H1 (cell line): ENCODE measurements around the gene HLF. TPM values are rescaled to one million over a fixed set of nuclear protein-coding genes. Genes with fewer than 3 reads are reported as not detected.

Source experiments
- CTCF ChIA-PET: fragments of 300-600 bp; sonication (Branson Sonifier 250); formaldehyde crosslinking; loops from one replicate; lab custom pipeline; 2021; ENCODE audit not compliant: partially characterized antibody; lab: Charles Lee
- POLR2A ChIA-PET: fragments of 300-600 bp; sonication (Branson Sonifier 250); formaldehyde crosslinking; loops from one replicate; lab custom pipeline; 2021; ENCODE audit warnings: inconsistent platforms; ENCODE audit not compliant: partially characterized antibody; lab: Charles Lee
- DNase-seq, 2 experiments: peaks; one replicate each; pipeline versions ENCODE4 v3.0.0 to v3.0.0-alpha.2; 2010 to 2022; ENCODE audit warnings: low spot score in 2 of 2, low read depth in 1 of 2, mixed read lengths in 1 of 2
- FAIRE-seq: peaks from 2 replicates; lab custom pipeline; 2011; peaks lifted over from hg19 to GRCh38; lab: Jason Lieb, UNC
- H2AFZ ChIP-seq: 2 replicates; pipeline ENCODE4 v1.8.1; 2012; ENCODE audit warnings: low read length, inconsistent platforms
- H2AK5ac ChIP-seq: 2 replicates; pipeline ENCODE4 v1.6.1; 2013; ENCODE audit warnings: low read depth, low read length
- H2BK120ac ChIP-seq: replicated peaks from 2 replicates; pipeline ENCODE3; 2013; ENCODE audit warnings: low read depth, low read length, inconsistent platforms
- H2BK12ac ChIP-seq: 2 replicates; pipeline ENCODE4 v1.6.1; 2013; ENCODE audit warnings: low read depth, low read length
- H2BK15ac ChIP-seq: 2 replicates; pipeline ENCODE4 v1.6.1; 2013; ENCODE audit warnings: low read length
- H2BK20ac ChIP-seq: 2 replicates; pipeline ENCODE4 v1.6.1; 2013; ENCODE audit warnings: low read length
- H2BK5ac ChIP-seq: 2 replicates; pipeline ENCODE4 v1.6.1; 2013; ENCODE audit warnings: low read depth, low read length
- H3K14ac ChIP-seq: 2 replicates; pipeline ENCODE4 v1.6.1; 2013; ENCODE audit warnings: inconsistent platforms; ENCODE audit not compliant: insufficient read length
- H3K18ac ChIP-seq: 2 replicates; pipeline ENCODE4 v1.6.1; 2013; ENCODE audit warnings: low read length; ENCODE audit errors: extremely low read depth
- H3K23ac ChIP-seq: 2 replicates; pipeline ENCODE4 v1.6.1; 2013; ENCODE audit warnings: inconsistent platforms; ENCODE audit not compliant: insufficient read length
- H3K23me2 ChIP-seq: 2 replicates; pipeline ENCODE4 v1.6.1; 2013; ENCODE audit warnings: low read depth, low read length
- H3K27ac ChIP-seq: 2 replicates; pipeline ENCODE4 v1.6.1; 2011; ENCODE audit warnings: low read depth, low read length, inconsistent platforms
- H3K27me3 ChIP-seq, 4 experiments: replicated peaks in 1 of 4; 1 replicate in 1 of 4; 2 replicates in 3 of 4; pipeline versions ENCODE4 v1.6.1 to v1.8.1; 2011 to 2013; ENCODE audit warnings: low read length in 3 of 4, mild to moderate bottlenecking in 3 of 4, inconsistent platforms in 2 of 4, mixed read lengths in 2 of 4, moderate library complexity in 1 of 4; ENCODE audit not compliant: control insufficient read depth in 3 of 4, insufficient read depth in 3 of 4; ENCODE audit errors: extremely low read depth in 1 of 4
- H3K36me3 ChIP-seq, 4 experiments: 2 replicates each; pipeline versions ENCODE4 v1.6.1 to v1.8.1; 2011 to 2013; ENCODE audit warnings: mild to moderate bottlenecking in 4 of 4, low read length in 3 of 4, moderate library complexity in 2 of 4, control low read depth in 1 of 4, inconsistent platforms in 1 of 4; ENCODE audit not compliant: insufficient read depth in 4 of 4, control insufficient read depth in 2 of 4
- H3K4ac ChIP-seq: replicated peaks from 2 replicates; pipeline ENCODE3; 2013; ENCODE audit warnings: low read length, low read depth, mixed read lengths, inconsistent platforms; ENCODE audit not compliant: insufficient read length
- H3K4me1 ChIP-seq, 4 experiments: replicated peaks in 1 of 4; 1 replicate in 1 of 4; 2 replicates in 3 of 4; pipeline versions ENCODE4 v1.6.1 to v1.8.1; 2011 to 2013; ENCODE audit warnings: low read length in 3 of 4, inconsistent platforms in 2 of 4, mixed read lengths in 1 of 4; ENCODE audit not compliant: insufficient read depth in 4 of 4, control insufficient read depth in 3 of 4
- H3K4me2 ChIP-seq, 2 experiments: 2 replicates each; pipeline versions ENCODE4 v1.6.1 to v1.8.1; 2011 to 2013; ENCODE audit warnings: low read depth in 2 of 2, low read length in 2 of 2, control low read depth in 1 of 2, inconsistent platforms in 1 of 2, mild to moderate bottlenecking in 1 of 2; ENCODE audit not compliant: insufficient read depth in 1 of 2
- H3K4me3 ChIP-seq, 4 experiments: fragments of 200-600, 300-600 bp in 1 of 4; sonication (generic), shearing (Covaris generic), sonication (Bioruptor Twin) in 1 of 4; 2 replicates each; pipeline versions ENCODE4 v1.5.1 to v1.8.1; 2011 to 2016; ENCODE audit warnings: low read length in 4 of 4, low read depth in 3 of 4, control low read depth in 2 of 4, inconsistent platforms in 2 of 4, mild to moderate bottlenecking in 2 of 4, mixed read lengths in 1 of 4, moderate library complexity in 1 of 4; ENCODE audit not compliant: insufficient read depth in 2 of 4; ENCODE audit errors: extremely low read depth in 1 of 4
- H3K56ac ChIP-seq: replicated peaks from 2 replicates; pipeline ENCODE3; 2013; ENCODE audit warnings: low read depth, mild to moderate bottlenecking, mixed read lengths, low read length, inconsistent platforms; ENCODE audit not compliant: insufficient read length
- H3K79me1 ChIP-seq: 2 replicates; pipeline ENCODE4 v1.6.1; 2013; ENCODE audit warnings: low read depth, low read length, control low read depth
- H3K79me2 ChIP-seq, 2 experiments: 2 replicates each; pipeline versions ENCODE4 v1.6.1 to v1.8.1; 2012 to 2013; ENCODE audit warnings: low read length in 2 of 2, mild to moderate bottlenecking in 2 of 2, inconsistent platforms in 1 of 2; ENCODE audit not compliant: insufficient read depth in 2 of 2, control insufficient read depth in 1 of 2
- H3K9ac ChIP-seq, 4 experiments: replicated peaks in 1 of 4; 1 replicate in 1 of 4; 2 replicates in 3 of 4; pipeline versions ENCODE4 v1.6.1 to v1.8.1; 2011 to 2013; ENCODE audit warnings: low read depth in 3 of 4, low read length in 3 of 4, control low read depth in 2 of 4, mild to moderate bottlenecking in 2 of 4, moderate library complexity in 2 of 4, inconsistent platforms in 1 of 4; ENCODE audit errors: extremely low read depth in 1 of 4
- H3K9me3 ChIP-seq, 2 experiments: 2 replicates each; pipeline versions ENCODE4 v1.6.1 to v1.8.1; 2012 to 2013; ENCODE audit warnings: mild to moderate bottlenecking in 2 of 2, moderate library complexity in 2 of 2, control low read depth in 1 of 2, inconsistent platforms in 1 of 2, low read depth in 1 of 2, low read length in 1 of 2, mixed read lengths in 1 of 2; ENCODE audit not compliant: insufficient read depth in 2 of 2
- H4K20me1 ChIP-seq, 2 experiments: replicated peaks in 1 of 2; 2 replicates each; pipeline versions ENCODE3 to v1.8.1; 2011 to 2013; ENCODE audit warnings: inconsistent platforms in 2 of 2, low read length in 2 of 2, mild to moderate bottlenecking in 1 of 2; ENCODE audit not compliant: insufficient read depth in 2 of 2, control insufficient read depth in 1 of 2
- H4K5ac ChIP-seq: 2 replicates; pipeline ENCODE4 v1.6.1; 2013; ENCODE audit warnings: low read length, low read depth, mixed read lengths, inconsistent platforms; ENCODE audit not compliant: insufficient read length
- H4K8ac ChIP-seq: 2 replicates; pipeline ENCODE4 v1.8.0; 2013; ENCODE audit warnings: mild to moderate bottlenecking, moderate library complexity, low read length, inconsistent platforms; ENCODE audit not compliant: insufficient read depth; ENCODE audit errors: extremely low read depth
- H4K91ac ChIP-seq: replicated peaks from 2 replicates; pipeline ENCODE3; 2013; ENCODE audit warnings: low read length, mixed read lengths, inconsistent platforms; ENCODE audit not compliant: insufficient read length
- BACH1 ChIP-seq: IDR thresholded peaks from 2 replicates; pipeline ENCODE4 v1.6.1; 2012; ENCODE audit warnings: low read length, improper control_type of control experiment
- BCL11A ChIP-seq, 2 experiments: IDR thresholded peaks; one replicate each; pipeline ENCODE4 v1.6.1; 2011; ENCODE audit warnings: low read depth in 2 of 2, low read length in 2 of 2, mild to moderate bottlenecking in 2 of 2
- CREB1 ChIP-seq: IDR thresholded peaks from 2 replicates; pipeline ENCODE4 v1.6.1; 2012; ENCODE audit warnings: inconsistent platforms
- CTBP2 ChIP-seq: IDR thresholded peaks from 2 replicates; pipeline ENCODE4 v1.7.0; 2011; ENCODE audit warnings: borderline replicate concordance, mild to moderate bottlenecking, moderate library complexity, mixed read lengths, low read length; ENCODE audit not compliant: insufficient read depth, insufficient read length
- EGR1 ChIP-seq: IDR thresholded peaks from 2 replicates; pipeline ENCODE4 v1.6.1; 2011; ENCODE audit warnings: low read depth, low read length, borderline replicate concordance
- KDM1A ChIP-seq: fragments of 200-600, 300-600 bp; sonication (generic); IDR thresholded peaks from 2 replicates; pipeline ENCODE4 v1.7.1; 2016; ENCODE audit warnings: mild to moderate bottlenecking, low read length, borderline replicate concordance
- PHF8 ChIP-seq: fragments of 200-600 bp; sonication (generic); conservative IDR thresholded peaks from 2 replicates; pipeline ENCODE4 v1.7.1; 2012; ENCODE audit warnings: low read depth, mild to moderate bottlenecking, inconsistent platforms, low read length, moderate library complexity
- RFX5 ChIP-seq: IDR thresholded peaks from 2 replicates; pipeline ENCODE4 v1.6.1; 2011; ENCODE audit warnings: low read depth, low read length, improper control_type of control experiment, borderline replicate concordance
- RXRA ChIP-seq: IDR thresholded peaks from 2 replicates; pipeline ENCODE4 v1.6.1; 2011; ENCODE audit warnings: low read depth, mild to moderate bottlenecking, low read length, moderate library complexity; ENCODE audit not compliant: insufficient read depth
- TEAD4 ChIP-seq: IDR thresholded peaks from 2 replicates; pipeline ENCODE4 v1.6.1; 2012; ENCODE audit warnings: low read depth, low read length, inconsistent platforms, mixed read lengths
- WGBS, 2 experiments: shearing (Covaris generic) in 1 of 2; methylation state at CpG; one replicate each; pipeline versions ENCODE4 v1.1.6 to v1.1.7; 2013 to 2015; ENCODE audit warnings: low lambda C conversion rate in 2 of 2, mixed read lengths in 2 of 2, inconsistent platforms in 1 of 2, low coverage in 1 of 2, missing lambda C conversion rate in 1 of 2; ENCODE audit not compliant: insufficient replicate concordance in 2 of 2, insufficient coverage in 1 of 2, insufficient read length in 1 of 2; ENCODE audit errors: extremely low coverage in 1 of 2, missing lambda C conversion rate in 1 of 2; 5-methylcytosine and 5-hydroxymethylcytosine counted together
- polyA plus RNA-seq, 7 experiments: library from polyadenylated mRNA; depleted of rRNA in 3 of 7; stranded (reverse) in 5 of 7; unstranded in 2 of 7; fragments of >200 nt in 5 of 7; fragments of 200-250 nt in 2 of 7; gene quantifications; 1 replicate in 5 of 7; 2 replicates in 1 of 7; 4 replicates in 1 of 7; pipeline versions ENCODE4 v1.2.1 to v1.2.3, GENCODE V29; 2011 to 2013; ENCODE audit warnings: missing spikeins in 2 of 7, mixed read lengths in 2 of 7
- total RNA-seq: library from RNA; stranded (reverse); fragmentation: NEBNext Ultra II Directional; extraction: Animal tissue kit (Norgen Biotek cat#: 25700); gene quantifications from 2 replicates; pipeline ENCODE4 v1.2.1, GENCODE V29; 2021
- TF ChIP-seq, protein P1 (sequence below): IDR thresholded peaks from 2 replicates; pipeline ENCODE4 v1.6.1; 2011; ENCODE audit warnings: low read depth, mild to moderate bottlenecking, low read length; ENCODE audit not compliant: insufficient read depth
- TF ChIP-seq, protein P2 (sequence below): IDR thresholded peaks from 2 replicates; pipeline ENCODE4 v1.6.1; 2012; ENCODE audit warnings: inconsistent platforms

Gene HLF
- total and polyA plus RNA-seq, 2 of the 8 experiments (the other 6 are each of a cell fraction or from before 2014, with no cell fraction given) = 0.39 to 0.60 TPM

DNA sequence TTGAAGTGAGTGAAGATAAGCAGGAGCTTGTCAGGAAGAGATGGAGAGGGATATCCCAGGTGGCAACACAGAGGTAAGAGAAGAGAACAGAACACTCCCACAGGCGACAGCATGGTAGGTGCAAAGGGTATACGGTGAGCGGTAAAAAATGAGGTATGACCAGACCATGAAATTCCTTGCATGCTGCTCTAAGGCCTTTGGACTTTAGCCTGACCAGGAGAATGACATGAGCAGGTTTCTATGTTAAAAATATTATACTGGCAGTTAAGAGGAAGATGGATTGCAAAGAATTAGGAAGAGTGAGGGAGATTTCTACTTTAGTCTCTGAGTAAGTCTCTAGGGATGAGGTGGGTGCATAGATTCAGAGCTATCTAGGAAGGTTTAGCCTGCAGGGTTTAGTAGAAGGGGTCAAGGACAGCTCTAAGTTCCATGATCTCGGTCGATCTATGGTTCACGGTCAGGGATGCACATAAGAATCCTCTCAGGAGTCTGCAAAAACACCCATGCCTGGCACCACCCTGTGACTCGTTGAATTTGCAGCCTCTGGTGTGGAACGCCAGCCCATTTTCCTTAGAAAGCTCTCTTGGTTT lies 65.7 kb downstream of the HLF start:
- Histone ChIP-seq H4K91ac (no peak overlapping the region), H3K4me1 (peaks cover 0 to 5% (median 1%) of the 10 kb centered on the region in 4 experiments; a peak in 2 of 7 replicates), H2BK120ac (no peak overlapping the region), H3K4ac (no peak overlapping the region), H3K27me3 (no peaks in the 10 kb centered on the region), H2BK5ac (no peak overlapping the region), H3K23ac (no peak overlapping the region), H3K14ac (no peak overlapping the region), H2BK15ac (no peak overlapping the region), H3K4me2 (no peak overlapping the region), H2AFZ (no peak overlapping the region), H2AK5ac (no peak overlapping the region), H3K9ac (no peak overlapping the region), H3K4me3 (no peak overlapping the region), H3K27ac (no peak overlapping the region), H3K79me1 (no peaks in the 10 kb centered on the region), H3K9me3 (peaks cover 0 to 2% of the 10 kb centered on the region in 2 experiments; a peak in 1 of 4 replicates), H3K18ac (no peak overlapping the region), H3K79me2 (no peaks in the 10 kb centered on the region), H2BK12ac (no peak overlapping the region), H2BK20ac (no peak overlapping the region), H3K56ac (no peak overlapping the region), H4K20me1 (no peaks in the 10 kb centered on the region), H3K23me2 (no peaks in the 10 kb centered on the region), H3K36me3 (no peaks in the 10 kb centered on the region), H4K8ac (no peak overlapping the region), H4K5ac (no peak overlapping the region)
- ChIA-PET CTCF (interaction anchor here (1.2 to 1.7 kb wide), 4 partner anchors 16 to 325 kb away, joined by 3 to 4 read pairs (median 3); no protein-coding TSS in a partner anchor), POLR2A (no interaction called here)
- DNase-seq (no peak), FAIRE-seq (no peak)
- 92% methylated on average over 8 of the region's 8 CpGs; no CpG with 5 or more reads in 1 of the 2 experiments for WGBS, 2 experiments
- TF ChIP-seq PHF8 = no peak
- TF ChIP-seq RFX5 = no peak
- TF ChIP-seq, protein P1, sequence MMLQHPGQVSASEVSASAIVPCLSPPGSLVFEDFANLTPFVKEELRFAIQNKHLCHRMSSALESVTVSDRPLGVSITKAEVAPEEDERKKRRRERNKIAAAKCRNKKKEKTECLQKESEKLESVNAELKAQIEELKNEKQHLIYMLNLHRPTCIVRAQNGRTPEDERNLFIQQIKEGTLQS = no peak
- no peak for TF ChIP-seq CTBP2
- TF ChIP-seq RXRA = no peak
- no peak for TF ChIP-seq KDM1A
- TF ChIP-seq BCL11A (IDR thresholded peaks at IDR 0.05; ENCODE audit: low read depth in 2 of 2, low read length in 2 of 2) = no peak
- TF ChIP-seq CREB1 = no peak
- TF ChIP-seq BACH1 = no peak
- TF ChIP-seq, protein P2, sequence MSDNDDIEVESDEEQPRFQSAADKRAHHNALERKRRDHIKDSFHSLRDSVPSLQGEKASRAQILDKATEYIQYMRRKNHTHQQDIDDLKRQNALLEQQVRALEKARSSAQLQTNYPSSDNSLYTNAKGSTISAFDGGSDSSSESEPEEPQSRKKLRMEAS = no peak
- no peak for TF ChIP-seq TEAD4
- no peak for TF ChIP-seq EGR1
